ENCODE data around the gene ANKLE1. TPM values are rescaled to one million over a fixed set of nuclear protein-coding genes. Genes with fewer than 3 reads are reported as not detected.

The ANKLE1 gene
- total RNA-seq, 1 donor from 2014 or later: 17.3 TPM

DNA sequence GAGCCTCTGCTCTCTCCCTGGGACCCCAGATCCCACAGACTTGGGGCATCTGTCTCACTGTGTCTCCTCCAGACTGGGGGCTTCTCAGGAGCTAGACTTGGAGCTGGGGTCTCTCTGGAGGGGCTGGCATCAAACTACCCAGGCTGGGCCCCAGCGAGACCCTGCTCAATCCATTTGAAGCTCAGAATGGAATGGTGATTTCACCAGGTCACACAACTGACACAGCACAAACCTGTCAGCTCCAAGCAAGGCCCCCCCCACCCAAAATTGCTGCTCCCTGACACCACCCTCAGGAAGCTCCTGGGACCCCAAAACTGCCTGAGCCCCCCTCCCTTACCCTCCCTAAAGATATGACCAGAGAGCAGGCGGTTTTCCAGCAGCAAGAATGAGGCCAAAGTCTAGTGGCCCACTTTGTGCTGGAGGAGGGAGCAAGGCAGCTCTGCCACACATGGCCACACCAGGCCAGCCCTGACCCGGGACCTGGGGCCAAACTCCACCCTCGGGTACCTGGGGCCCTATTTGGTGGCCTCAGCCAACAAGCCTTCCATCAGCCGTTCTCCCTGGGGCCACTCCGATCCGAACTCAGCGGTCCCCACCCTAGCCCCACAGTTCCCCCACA is 38.4 kb upstream of the ANKLE1 start:
- Mint-ChIP-seq H3K36me3 (ENCODE audit: low read depth) (no peaks in the 10 kb centered on the region), H3K4me1 (peaks cover 7% of the 10 kb centered on the region), H3K4me3 (no peak overlapping the region), H3K27me3 (peaks cover 14% of the 10 kb centered on the region), H3K27ac (no peak overlapping the region), H3K9me3 (no peaks in the 10 kb centered on the region)
- no peak for DNase-seq
- intact Hi-C loops (cut with micrococcal nuclease): no loop called here

- no peaks in the 10 kb centered on the region for H3K9me3 Mint-ChIP-seq
- no peak for DNase-seq
- H3K4me1 Mint-ChIP-seq: peaks cover 7% of the 10 kb centered on the region
- peak overlapping the region; percentile 63 for H3K4me3 Mint-ChIP-seq
- no peaks in the 10 kb centered on the region for H3K36me3 Mint-ChIP-seq (ENCODE audit: low read depth)
- peak overlapping the region; percentile 8 for H3K27ac Mint-ChIP-seq
- peaks cover 15% of the 10 kb centered on the region for H3K27me3 Mint-ChIP-seq
- intact Hi-C loops (cut with micrococcal nuclease): no loop called here
Measured at GRCh38 chr19:17243830-17244617, 37.7 kb upstream of the ANKLE1 start.

- H3K4me3 Mint-ChIP-seq: peak overlapping the region; percentile 63
- H3K36me3 Mint-ChIP-seq (ENCODE audit: low read depth): no peaks in the 10 kb centered on the region
- H3K9me3 Mint-ChIP-seq: no peaks in the 10 kb centered on the region
- H3K4me1 Mint-ChIP-seq: peaks cover 7% of the 10 kb centered on the region
- H3K27ac Mint-ChIP-seq: peak overlapping the region; percentile 8
- no peak for DNase-seq
- intact Hi-C loops (cut with micrococcal nuclease): no loop called here
- peaks cover 16% of the 10 kb centered on the region for H3K27me3 Mint-ChIP-seq
Measured at GRCh38 chr19:17244618-17245534, 36.8 kb upstream of the ANKLE1 start.

- H3K9me3 Mint-ChIP-seq: no peaks in the 10 kb centered on the region
- peaks cover 16% of the 10 kb centered on the region for H3K27me3 Mint-ChIP-seq
- H3K4me1 Mint-ChIP-seq: peaks cover 7% of the 10 kb centered on the region
- H3K36me3 Mint-ChIP-seq (ENCODE audit: low read depth): no peaks in the 10 kb centered on the region
- H3K4me3 Mint-ChIP-seq: peak within 1 kb of the TSS; percentile 90
- intact Hi-C loops (cut with micrococcal nuclease): no loop called here
- DNase-seq: no peak
- H3K27ac Mint-ChIP-seq: peak within 1 kb of the TSS; percentile 89
Measured at GRCh38 chr19:17245535-17245984, 36.1 kb upstream of the ANKLE1 start, which contains the start of gene NR2F6. Gene NR2F6, minus strand, starts transcription at chr19:17245919. Its CDS starts 699 bp downstream, at chr19:17245220.

- Mint-ChIP-seq H3K4me3 (peak overlapping the region; percentile 90), H3K36me3 (ENCODE audit: low read depth) (no peaks in the 10 kb centered on the region), H3K9me3 (no peaks in the 10 kb centered on the region), H3K27ac (no peak overlapping the region), H3K4me1 (peaks cover 7% of the 10 kb centered on the region), H3K27me3 (peaks cover 16% of the 10 kb centered on the region)
- no peak for DNase-seq
- intact Hi-C loops (cut with micrococcal nuclease): no loop called here
Measured at GRCh38 chr19:17246681-17247425, 34.8 kb upstream of the ANKLE1 start.

DNA sequence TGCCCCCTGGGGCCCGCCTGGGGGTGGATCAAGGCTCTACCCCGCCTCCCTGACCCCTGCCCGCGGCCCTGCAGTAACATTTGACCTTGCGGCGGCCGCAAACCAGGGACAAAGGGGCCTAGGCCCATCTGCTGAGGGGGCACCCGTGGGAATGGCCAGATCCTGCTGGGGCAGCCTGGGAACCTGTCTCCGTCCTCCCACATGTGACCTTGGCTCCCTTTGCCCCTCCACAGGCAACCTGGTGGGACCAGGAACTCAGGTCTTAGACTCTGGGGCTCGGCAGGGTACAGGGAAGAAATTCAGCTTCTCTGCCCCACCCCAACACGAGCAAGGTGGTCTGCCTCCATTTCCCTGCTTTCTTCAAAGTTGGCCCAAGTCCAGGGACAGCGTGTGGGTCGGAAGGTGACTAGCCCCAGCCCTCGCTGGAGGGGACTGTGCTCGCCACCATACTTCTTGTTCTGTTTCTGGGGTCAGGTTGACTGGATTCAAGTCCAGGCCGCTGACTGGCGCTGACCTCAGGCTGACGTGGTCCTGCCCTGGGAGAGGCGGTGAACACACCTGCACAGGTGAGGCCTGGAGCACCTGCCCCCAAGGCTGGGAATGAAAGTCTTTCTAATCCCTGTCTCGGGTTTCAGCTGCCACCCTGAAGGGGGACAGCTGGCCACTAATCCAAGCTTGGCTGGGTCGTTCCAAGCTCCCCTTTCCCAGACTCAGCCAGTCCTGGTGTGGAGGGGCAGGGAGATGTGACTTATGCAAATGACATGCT is 33.5 kb upstream of the ANKLE1 start:
- Mint-ChIP-seq H3K4me1 (peaks cover 7% of the 10 kb centered on the region), H3K4me3 (no peak overlapping the region), H3K27me3 (peaks cover 16% of the 10 kb centered on the region), H3K36me3 (ENCODE audit: low read depth) (no peaks in the 10 kb centered on the region), H3K9me3 (no peaks in the 10 kb centered on the region), H3K27ac (no peak overlapping the region)
- no peak for DNase-seq
- intact Hi-C loops (cut with micrococcal nuclease): no loop called here

DNA sequence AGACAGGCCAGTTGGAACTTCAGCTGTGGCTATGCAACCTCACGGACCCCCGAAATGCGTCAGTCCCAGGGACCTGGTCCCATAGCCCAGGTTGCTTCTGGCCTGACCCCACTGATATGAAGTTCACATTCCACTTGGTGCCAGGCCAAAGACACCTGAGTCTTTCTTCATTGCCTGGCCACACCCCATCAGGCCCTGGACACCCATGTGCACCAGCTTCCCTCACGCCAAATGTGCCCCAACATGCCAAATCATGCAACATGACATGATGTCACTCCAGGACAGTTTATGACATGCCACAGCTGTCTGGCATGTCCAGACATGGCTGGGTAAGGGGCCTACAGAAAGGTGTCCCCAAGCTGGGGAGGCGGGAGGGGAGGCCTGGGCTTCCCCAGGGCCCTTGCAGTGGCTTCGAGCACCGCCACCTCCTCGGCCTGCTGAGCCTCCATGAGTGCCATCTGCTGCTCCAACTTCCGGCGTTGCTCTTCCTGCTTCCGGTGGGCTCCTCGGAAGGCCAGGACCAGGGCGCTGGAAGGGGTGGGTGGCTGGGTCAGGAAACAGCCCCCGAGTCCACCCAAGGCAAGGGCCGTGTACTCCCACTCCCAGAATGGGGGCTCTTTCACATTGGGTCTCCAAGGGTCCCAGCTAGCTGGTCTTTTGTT is 31.7 kb upstream of the ANKLE1 start:
- intact Hi-C loops (cut with micrococcal nuclease): no loop called here
- H3K27ac Mint-ChIP-seq: no peak overlapping the region
- H3K4me1 Mint-ChIP-seq: peaks cover 7% of the 10 kb centered on the region
- no peaks in the 10 kb centered on the region for H3K36me3 Mint-ChIP-seq (ENCODE audit: low read depth)
- H3K27me3 Mint-ChIP-seq: peaks cover 8% of the 10 kb centered on the region
- no peaks in the 10 kb centered on the region for H3K9me3 Mint-ChIP-seq
- H3K4me3 Mint-ChIP-seq: no peak overlapping the region
- no peak for DNase-seq

GRCh38 chr19:17254636-17255035 is 27.1 kb upstream of the ANKLE1 start:
- Mint-ChIP-seq H3K36me3 (ENCODE audit: low read depth) (no peaks in the 10 kb centered on the region), H3K4me1 (no peaks in the 10 kb centered on the region), H3K27ac (no peak overlapping the region), H3K4me3 (no peak overlapping the region), H3K27me3 (no peaks in the 10 kb centered on the region), H3K9me3 (no peaks in the 10 kb centered on the region)
- intact Hi-C loops (cut with micrococcal nuclease): no loop called here
- DNase-seq: no peak

GRCh38 chr19:17255150-17255621 is 26.5 kb upstream of the ANKLE1 start:
- H3K27me3 Mint-ChIP-seq: no peaks in the 10 kb centered on the region

GRCh38 chr19:17256130-17256529 is 25.6 kb upstream of the ANKLE1 start:
- Mint-ChIP-seq H3K4me3 (no peak overlapping the region), H3K36me3 (ENCODE audit: low read depth) (no peaks in the 10 kb centered on the region), H3K9me3 (no peaks in the 10 kb centered on the region), H3K27ac (no peak overlapping the region), H3K4me1 (peaks cover 3% of the 10 kb centered on the region), H3K27me3 (peaks cover 2% of the 10 kb centered on the region)
- intact Hi-C loops (cut with micrococcal nuclease): no loop called here
- no peak for DNase-seq

More at GRCh38 chr19:17255150-17255621, 26.5 kb upstream of the ANKLE1 start:
- no peaks in the 10 kb centered on the region for H3K9me3 Mint-ChIP-seq
- intact Hi-C loops (cut with micrococcal nuclease): no loop called here
- no peak overlapping the region for H3K4me3 Mint-ChIP-seq
- H3K27ac Mint-ChIP-seq: no peak overlapping the region
- DNase-seq: no peak
- no peaks in the 10 kb centered on the region for H3K36me3 Mint-ChIP-seq (ENCODE audit: low read depth)
- no peaks in the 10 kb centered on the region for H3K4me1 Mint-ChIP-seq

DNA sequence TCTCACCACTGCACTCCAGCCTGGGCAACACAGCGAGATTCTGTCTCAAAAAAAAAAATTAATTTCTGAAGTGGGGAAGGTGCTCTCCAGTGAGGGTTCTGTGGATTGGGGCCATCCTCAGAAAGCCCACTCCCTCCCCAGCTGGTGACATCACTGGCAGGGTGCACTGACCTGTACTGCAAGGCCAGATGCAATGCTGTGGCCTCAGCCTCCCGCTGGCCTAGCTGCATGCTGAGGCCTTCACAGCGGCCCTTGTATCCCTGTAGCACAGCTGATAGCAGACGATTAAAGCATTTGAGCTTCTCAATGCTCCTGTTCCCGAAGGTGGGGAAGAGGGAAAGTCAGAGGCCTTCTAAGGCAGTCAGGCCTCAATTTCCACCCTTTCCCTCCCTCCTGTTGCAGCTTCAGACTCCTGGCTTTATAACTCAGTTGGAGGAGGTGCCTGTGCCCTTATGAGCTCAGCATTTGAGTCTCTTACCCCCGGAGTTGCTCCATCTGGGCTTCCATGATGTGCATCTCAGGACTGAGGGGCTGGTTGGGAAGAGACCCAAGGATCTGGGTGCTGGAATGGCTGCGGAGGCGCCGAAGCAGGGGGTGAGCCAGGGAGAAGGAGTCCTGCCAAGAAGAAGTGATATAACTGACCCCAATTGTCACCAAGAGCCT is 22.5 kb upstream of the ANKLE1 start:
- H3K4me1 Mint-ChIP-seq: peaks cover 3% of the 10 kb centered on the region
- H3K27ac Mint-ChIP-seq: no peak overlapping the region
- peak; percentile 53 for DNase-seq
- peaks cover 2% of the 10 kb centered on the region for H3K27me3 Mint-ChIP-seq
- H3K36me3 Mint-ChIP-seq (ENCODE audit: low read depth): no peaks in the 10 kb centered on the region
- intact Hi-C loops (cut with micrococcal nuclease): no loop called here
- no peaks in the 10 kb centered on the region for H3K9me3 Mint-ChIP-seq
- no peak overlapping the region for H3K4me3 Mint-ChIP-seq

- intact Hi-C loops (cut with micrococcal nuclease): no loop called here
- Mint-ChIP-seq H3K36me3 (ENCODE audit: low read depth) (no peaks in the 10 kb centered on the region), H3K27me3 (peaks cover 2% of the 10 kb centered on the region), H3K4me1 (peaks cover 8% of the 10 kb centered on the region), H3K4me3 (no peak overlapping the region), H3K27ac (no peak overlapping the region), H3K9me3 (no peaks in the 10 kb centered on the region)
- DNase-seq: no peak
Measured at GRCh38 chr19:17259934-17260333, 21.8 kb upstream of the ANKLE1 start.

Data from activated CD4-positive, alpha-beta T cell treated with anti-CD3 and anti-CD28 coated beads, Interleukin-2, amount 10 ng/mL, durations not matched to agents 24 days and 14 days (primary cell).